Neutrophil (primary cell): ENCODE measurements around the gene ZNF296.

ENCODE experiments used
- H3K27ac ChIP-seq: fragments of 200-600 bp; sonication (generic); 2 replicates; pipeline ENCODE4 v1.5.1; 2016; ENCODE audit warnings: mild to moderate bottlenecking, moderate library complexity
- H3K27me3 ChIP-seq: fragments of 200-600 bp; sonication (generic); 2 replicates; pipeline ENCODE4 v1.6.0; 2016; ENCODE audit warnings: mild to moderate bottlenecking
- H3K36me3 ChIP-seq: fragments of 200-600 bp; sonication (generic); 2 replicates; pipeline ENCODE4 v1.5.1; 2017
- H3K4me1 ChIP-seq, 2 experiments: fragments of 200-600 bp in 1 of 2; sonication (generic) in 1 of 2; 1 replicate in 1 of 2; 2 replicates in 1 of 2; pipeline versions ENCODE4 v1.5.1 to v1.6.1; 2013 to 2016; ENCODE audit warnings: low read depth in 1 of 2, low read length in 1 of 2, mild to moderate bottlenecking in 1 of 2, moderate library complexity in 1 of 2; ENCODE audit not compliant: control insufficient read depth in 1 of 2, insufficient read depth in 1 of 2
- H3K4me3 ChIP-seq, 2 experiments: fragments of 200-600 bp in 1 of 2; sonication (generic) in 1 of 2; 1 replicate in 1 of 2; 2 replicates in 1 of 2; pipeline ENCODE4 v1.5.1; 2013 to 2016; ENCODE audit warnings: low read depth in 1 of 2, low read length in 1 of 2, mild to moderate bottlenecking in 1 of 2, moderate library complexity in 1 of 2
- H3K9me3 ChIP-seq: fragments of 200-600 bp; sonication (generic); 2 replicates; pipeline ENCODE4 v1.5.1; 2016
- TF ChIP-seq, protein P1 (sequence below): fragments of 200-600 bp; sonication (generic); IDR thresholded peaks from 2 replicates; pipeline ENCODE4 v1.5.1; 2016; ENCODE audit warnings: antibody characterized with exemption

Gene ZNF296

DNA sequence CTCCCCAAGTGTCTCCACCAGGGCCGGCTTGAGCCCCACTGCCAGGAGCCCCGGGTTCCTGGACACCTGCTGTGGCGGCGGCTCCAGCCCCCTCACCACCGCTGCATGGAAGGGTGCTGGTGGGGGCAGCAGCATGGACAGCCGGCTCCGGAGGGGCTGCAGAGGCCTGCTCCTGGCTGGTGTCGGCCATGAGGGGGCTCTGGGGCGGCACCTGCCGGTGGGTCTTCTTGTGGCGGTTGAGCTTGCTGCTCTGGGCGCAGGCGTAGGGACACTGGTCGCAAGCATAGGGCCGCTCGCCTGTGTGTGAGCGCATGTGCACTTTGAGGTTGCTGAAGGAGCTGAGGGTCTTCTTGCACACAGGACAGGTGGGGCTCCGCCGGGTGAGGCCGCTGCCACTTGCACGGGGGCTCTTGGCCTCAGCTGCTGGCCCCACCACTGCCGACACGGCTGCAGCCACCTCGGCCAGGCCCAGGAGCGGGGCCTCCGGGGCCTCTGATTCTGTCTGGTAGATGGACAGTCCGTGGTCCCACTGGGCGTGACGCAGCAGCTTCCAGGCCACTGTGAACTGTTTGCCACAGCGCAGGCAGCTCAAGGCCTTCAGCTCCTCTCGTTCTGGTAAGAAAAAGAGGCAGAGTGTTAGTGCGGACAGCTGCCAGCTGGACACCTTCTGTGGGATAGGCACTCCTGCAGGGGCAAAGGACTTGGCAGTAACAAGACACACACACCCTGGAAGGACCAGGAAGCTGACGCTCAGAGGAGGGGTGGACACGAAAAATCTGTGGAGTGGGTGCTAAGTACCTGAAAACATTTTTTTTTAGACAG is 4.1 kb downstream of the ZNF296 start:
- Histone ChIP-seq H3K4me1 (peaks cover 20 to 21% of the 10 kb centered on the region in 2 experiments), H3K27ac (peak overlapping the region; percentile 8), H3K27me3 (no peaks in the 10 kb centered on the region), H3K4me3 (no peak overlapping the region), H3K36me3 (peaks cover 58% of the 10 kb centered on the region), H3K9me3 (no peaks in the 10 kb centered on the region)
- TF ChIP-seq, protein P1, sequence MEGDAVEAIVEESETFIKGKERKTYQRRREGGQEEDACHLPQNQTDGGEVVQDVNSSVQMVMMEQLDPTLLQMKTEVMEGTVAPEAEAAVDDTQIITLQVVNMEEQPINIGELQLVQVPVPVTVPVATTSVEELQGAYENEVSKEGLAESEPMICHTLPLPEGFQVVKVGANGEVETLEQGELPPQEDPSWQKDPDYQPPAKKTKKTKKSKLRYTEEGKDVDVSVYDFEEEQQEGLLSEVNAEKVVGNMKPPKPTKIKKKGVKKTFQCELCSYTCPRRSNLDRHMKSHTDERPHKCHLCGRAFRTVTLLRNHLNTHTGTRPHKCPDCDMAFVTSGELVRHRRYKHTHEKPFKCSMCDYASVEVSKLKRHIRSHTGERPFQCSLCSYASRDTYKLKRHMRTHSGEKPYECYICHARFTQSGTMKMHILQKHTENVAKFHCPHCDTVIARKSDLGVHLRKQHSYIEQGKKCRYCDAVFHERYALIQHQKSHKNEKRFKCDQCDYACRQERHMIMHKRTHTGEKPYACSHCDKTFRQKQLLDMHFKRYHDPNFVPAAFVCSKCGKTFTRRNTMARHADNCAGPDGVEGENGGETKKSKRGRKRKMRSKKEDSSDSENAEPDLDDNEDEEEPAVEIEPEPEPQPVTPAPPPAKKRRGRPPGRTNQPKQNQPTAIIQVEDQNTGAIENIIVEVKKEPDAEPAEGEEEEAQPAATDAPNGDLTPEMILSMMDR, result no peak

DNA sequence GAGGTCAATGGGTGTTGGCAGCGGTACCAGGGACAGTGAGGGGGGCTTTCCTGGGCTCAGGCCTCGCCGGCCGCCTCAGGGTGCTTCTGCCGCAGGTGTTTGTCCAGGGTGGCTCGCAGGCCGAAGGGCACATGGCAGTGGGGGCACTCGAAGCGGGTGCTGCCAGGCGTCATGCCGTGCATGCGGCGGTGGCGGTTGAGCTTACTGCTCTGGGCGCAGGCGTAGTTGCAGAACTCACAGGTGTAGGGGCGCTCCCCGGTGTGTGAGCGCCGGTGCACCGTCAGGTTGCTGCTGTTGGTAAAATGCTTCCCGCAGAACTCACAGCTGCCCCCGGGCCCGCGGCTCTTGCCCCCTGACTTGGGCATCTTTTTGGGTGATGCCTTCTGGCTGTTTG is 4.7 kb downstream of the ZNF296 start:
- TF ChIP-seq, protein P1, result no peak
- no peaks in the 10 kb centered on the region for H3K9me3 ChIP-seq
- H3K36me3 ChIP-seq, result peaks cover 64% of the 10 kb centered on the region
- no peak overlapping the region for H3K27ac ChIP-seq
- no peaks in the 10 kb centered on the region for H3K27me3 ChIP-seq
- no peak overlapping the region for H3K4me3 ChIP-seq
- H3K4me1 ChIP-seq, result peaks cover 14 to 15% of the 10 kb centered on the region in 2 experiments

DNA sequence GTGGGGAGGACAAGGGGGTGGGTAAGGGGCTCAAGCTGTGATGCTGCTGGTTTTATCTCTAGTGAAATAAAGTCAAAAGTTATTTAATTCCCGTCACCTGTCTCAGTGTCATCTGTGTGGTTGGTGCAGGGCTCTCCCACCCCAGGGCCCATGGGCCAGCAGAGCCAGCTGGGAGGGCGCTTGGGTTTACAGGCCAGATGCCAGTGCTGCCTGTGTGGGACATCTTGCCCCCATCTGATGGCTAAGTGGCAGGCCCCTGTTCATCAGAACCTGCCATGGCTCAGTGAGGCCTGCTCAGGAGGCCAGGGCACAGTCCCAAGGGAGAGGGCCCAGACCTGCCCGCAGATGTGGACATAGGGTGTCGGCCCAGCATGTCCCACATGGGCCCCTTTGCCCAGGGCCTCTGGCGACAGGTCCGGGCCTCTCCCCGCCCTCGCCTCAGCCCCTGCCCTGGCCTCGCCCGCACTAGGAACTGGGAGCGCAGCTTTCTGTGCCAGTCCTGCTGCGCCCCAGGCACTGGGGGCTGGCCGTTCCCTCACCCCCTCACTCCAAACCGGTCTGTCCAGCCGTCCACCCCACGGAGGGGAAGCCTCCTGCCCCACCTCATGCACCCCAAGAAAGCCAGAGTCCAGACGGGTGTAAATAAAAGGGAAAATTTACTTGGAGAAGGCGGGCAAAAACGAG is 5.3 kb downstream of the ZNF296 start:
- Histone ChIP-seq H3K9me3 (no peaks in the 10 kb centered on the region), H3K36me3 (peaks cover 70% of the 10 kb centered on the region), H3K27me3 (no peaks in the 10 kb centered on the region), H3K4me1 (peaks cover 11 to 12% of the 10 kb centered on the region in 2 experiments), H3K4me3 (no peak overlapping the region), H3K27ac (no peak overlapping the region)
- TF ChIP-seq, protein P1, result no peak

DNA sequence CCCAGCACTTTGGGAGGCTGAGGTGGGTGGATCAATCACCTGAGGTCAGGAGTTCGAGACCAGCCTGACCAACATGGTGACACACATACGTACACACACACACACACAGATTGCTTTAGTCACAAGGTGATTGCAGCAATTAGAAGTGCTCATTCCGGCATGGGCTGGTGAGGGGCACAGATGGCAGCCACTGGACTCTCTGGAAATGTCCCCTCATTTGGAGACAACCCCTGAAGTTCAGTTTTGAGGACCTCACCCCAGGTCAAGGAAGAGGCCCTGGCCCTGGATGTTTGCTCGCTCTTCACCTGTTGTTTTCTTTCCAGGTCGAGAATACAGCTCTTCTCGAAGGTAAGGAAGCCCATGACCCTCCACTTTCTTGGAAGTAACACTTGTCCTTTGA is 6.1 kb downstream of the ZNF296 start:
- TF ChIP-seq, protein P1, result no peak
- Histone ChIP-seq H3K36me3 (peaks cover 78% of the 10 kb centered on the region), H3K4me3 (no peak overlapping the region), H3K27ac (no peak overlapping the region), H3K9me3 (no peaks in the 10 kb centered on the region), H3K27me3 (no peaks in the 10 kb centered on the region), H3K4me1 (peaks cover 9 to 10% of the 10 kb centered on the region in 2 experiments)

DNA sequence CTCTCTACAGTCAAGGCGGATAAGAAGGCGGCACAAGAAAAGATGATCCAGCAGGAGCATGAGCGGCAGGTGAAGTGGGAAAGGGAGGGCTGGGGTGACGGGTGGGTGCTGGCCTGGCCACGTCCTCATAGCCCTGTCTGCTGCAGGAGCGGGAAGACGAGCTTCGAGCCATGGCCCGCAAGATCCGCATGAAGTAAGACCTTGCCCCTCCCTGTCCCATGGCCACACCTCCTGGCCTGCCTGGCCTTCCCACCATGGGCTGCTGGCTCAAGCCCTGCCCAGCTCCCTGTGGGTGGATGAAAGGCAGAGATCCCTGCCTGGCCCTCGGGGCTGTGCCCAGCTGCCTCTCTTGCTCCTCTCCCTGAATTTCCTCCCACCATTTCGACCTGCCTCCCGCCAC is 7.2 kb downstream of the ZNF296 start:
- Histone ChIP-seq H3K9me3 (no peaks in the 10 kb centered on the region), H3K27me3 (no peaks in the 10 kb centered on the region), H3K27ac (peak overlapping the region; percentile 11), H3K36me3 (peaks cover 89% of the 10 kb centered on the region), H3K4me1 (no peaks in the 10 kb centered on the region), H3K4me3 (no peak overlapping the region)
- TF ChIP-seq, protein P1, result no peak
